ENCODE results near the gene MUS81.
"Not testable (repeated sequence)": the region's sequence is repeated elsewhere in the genome, so short reads cannot be mapped to it uniquely, and the experiment has no call there.

Gene MUS81

GRCh38 chr11:65860278-65861164, at the start of gene MUS81:
MUS81 (plus strand) TSS chr11:65860433; CDS start chr11:65860754, 321 bp downstream.
- Mint-ChIP-seq H3K27me3 (no peaks in the 10 kb centered on the region), H3K27ac (peak within 1 kb of the TSS; percentile 98), H3K36me3 (ENCODE audit: low read depth) (peaks cover 82% of the 10 kb centered on the region), H3K4me1 (ENCODE audit: low read depth) (peaks cover 53% of the 10 kb centered on the region), H3K9me3 (no peaks in the 10 kb centered on the region), H3K4me3 (peak within 1 kb of the TSS; percentile 90)
- DNase-seq: peak; percentile 97

GRCh38 chr11:65811764-65812475, 48.3 kb upstream of the MUS81 start:
- no peak overlapping the region for H3K27ac Mint-ChIP-seq
- DNase-seq: no peak
- H3K36me3 Mint-ChIP-seq (ENCODE audit: low read depth): no peaks in the 10 kb centered on the region
- H3K4me1 Mint-ChIP-seq (ENCODE audit: low read depth): peaks cover 6% of the 10 kb centered on the region
- H3K9me3 Mint-ChIP-seq: no peaks in the 10 kb centered on the region
- H3K4me3 Mint-ChIP-seq: no peak overlapping the region
- H3K27me3 Mint-ChIP-seq: peaks cover 10% of the 10 kb centered on the region

GRCh38 chr11:65814131-65814985, 45.9 kb upstream of the MUS81 start:
- Mint-ChIP-seq H3K4me3 (no peak overlapping the region), H3K9me3 (no peaks in the 10 kb centered on the region), H3K4me1 (ENCODE audit: low read depth) (peaks cover 20% of the 10 kb centered on the region), H3K36me3 (ENCODE audit: low read depth) (no peaks in the 10 kb centered on the region), H3K27ac (no peak overlapping the region), H3K27me3 (no peaks in the 10 kb centered on the region)
- DNase-seq: no peak

- H3K4me3 Mint-ChIP-seq: no peak overlapping the region
- H3K27ac Mint-ChIP-seq: no peak overlapping the region
- no peak for DNase-seq
- H3K9me3 Mint-ChIP-seq: no peaks in the 10 kb centered on the region
- no peaks in the 10 kb centered on the region for H3K36me3 Mint-ChIP-seq (ENCODE audit: low read depth)
- H3K4me1 Mint-ChIP-seq (ENCODE audit: low read depth): peaks cover 20% of the 10 kb centered on the region
- H3K27me3 Mint-ChIP-seq: no peaks in the 10 kb centered on the region
Observed at GRCh38 chr11:65814986-65815565, 45.2 kb upstream of the MUS81 start.

- Mint-ChIP-seq H3K27me3 (no peaks in the 10 kb centered on the region), H3K27ac (no peak overlapping the region), H3K36me3 (ENCODE audit: low read depth) (no peaks in the 10 kb centered on the region), H3K4me1 (ENCODE audit: low read depth) (peaks cover 20% of the 10 kb centered on the region), H3K4me3 (peak overlapping the region; percentile 72), H3K9me3 (no peaks in the 10 kb centered on the region)
- DNase-seq: no peak
Observed at GRCh38 chr11:65816696-65817095, 43.5 kb upstream of the MUS81 start.

GRCh38 chr11:65817312-65817834, 42.9 kb upstream of the MUS81 start:
- Mint-ChIP-seq H3K27me3 (no peaks in the 10 kb centered on the region), H3K4me3 (peak overlapping the region; percentile 72), H3K27ac (peak overlapping the region; percentile 80), H3K9me3 (no peaks in the 10 kb centered on the region), H3K4me1 (ENCODE audit: low read depth) (peaks cover 20% of the 10 kb centered on the region), H3K36me3 (ENCODE audit: low read depth) (no peaks in the 10 kb centered on the region)
- no peak for DNase-seq

- peak overlapping the region; percentile 72 for H3K4me3 Mint-ChIP-seq
- H3K9me3 Mint-ChIP-seq: no peaks in the 10 kb centered on the region
- peak; percentile 96 for DNase-seq
- H3K4me1 Mint-ChIP-seq (ENCODE audit: low read depth): peaks cover 20% of the 10 kb centered on the region
- H3K36me3 Mint-ChIP-seq (ENCODE audit: low read depth): no peaks in the 10 kb centered on the region
- peak overlapping the region; percentile 80 for H3K27ac Mint-ChIP-seq
- no peaks in the 10 kb centered on the region for H3K27me3 Mint-ChIP-seq
Observed at GRCh38 chr11:65817835-65818680, 42.2 kb upstream of the MUS81 start.

- no peak for DNase-seq
- Mint-ChIP-seq H3K4me1 (ENCODE audit: low read depth) (peaks cover 20% of the 10 kb centered on the region), H3K27me3 (no peaks in the 10 kb centered on the region), H3K9me3 (no peaks in the 10 kb centered on the region), H3K4me3 (no peak overlapping the region), H3K27ac (no peak overlapping the region), H3K36me3 (ENCODE audit: low read depth) (no peaks in the 10 kb centered on the region)
Observed at GRCh38 chr11:65821107-65821506, 39.1 kb upstream of the MUS81 start.

GRCh38 chr11:65822776-65823528, 37.3 kb upstream of the MUS81 start:
- no peak overlapping the region for H3K27ac Mint-ChIP-seq
- no peak for DNase-seq
- no peaks in the 10 kb centered on the region for H3K9me3 Mint-ChIP-seq
- H3K27me3 Mint-ChIP-seq: no peaks in the 10 kb centered on the region
- no peaks in the 10 kb centered on the region for H3K36me3 Mint-ChIP-seq (ENCODE audit: low read depth)
- H3K4me1 Mint-ChIP-seq (ENCODE audit: low read depth): peaks cover 12% of the 10 kb centered on the region
- no peak overlapping the region for H3K4me3 Mint-ChIP-seq

GRCh38 chr11:65826984-65827735, 33.1 kb upstream of the MUS81 start:
- DNase-seq: no peak
- no peaks in the 10 kb centered on the region for H3K9me3 Mint-ChIP-seq
- H3K27ac Mint-ChIP-seq: peak overlapping the region; percentile 48
- H3K27me3 Mint-ChIP-seq: no peaks in the 10 kb centered on the region
- no peaks in the 10 kb centered on the region for H3K36me3 Mint-ChIP-seq (ENCODE audit: low read depth)
- peaks cover 23% of the 10 kb centered on the region for H3K4me1 Mint-ChIP-seq (ENCODE audit: low read depth)
- no peak overlapping the region for H3K4me3 Mint-ChIP-seq

- DNase-seq: no peak
- H3K36me3 Mint-ChIP-seq (ENCODE audit: low read depth): no peaks in the 10 kb centered on the region
- H3K9me3 Mint-ChIP-seq: no peaks in the 10 kb centered on the region
- H3K27me3 Mint-ChIP-seq: no peaks in the 10 kb centered on the region
- peaks cover 34% of the 10 kb centered on the region for H3K4me1 Mint-ChIP-seq (ENCODE audit: low read depth)
- no peak overlapping the region for H3K4me3 Mint-ChIP-seq
- H3K27ac Mint-ChIP-seq: no peak overlapping the region
Observed at GRCh38 chr11:65829459-65829858, 30.8 kb upstream of the MUS81 start.

GRCh38 chr11:65832231-65832630, 28.0 kb upstream of the MUS81 start:
- H3K4me1 Mint-ChIP-seq (ENCODE audit: low read depth): peaks cover 34% of the 10 kb centered on the region
- H3K4me3 Mint-ChIP-seq; H3K36me3 Mint-ChIP-seq (ENCODE audit: low read depth); DNase-seq; H3K27me3 Mint-ChIP-seq; H3K9me3 Mint-ChIP-seq: not testable (repeated sequence)
- H3K27ac Mint-ChIP-seq: peak overlapping the region; percentile 39

All from activated T-cell treated with anti-CD3 and anti-CD28 coated beads, Interleukin-2, amount 50 U/mL, for 24 hours (primary cell).